D721Med (cell line): Measurements from ENCODE around the gene CTBS.
"Not testable (repeated sequence)": the region's sequence is repeated elsewhere in the genome, so short reads cannot be mapped to it uniquely, and the experiment has no call there.

Experiments
- DNase-seq: peaks from one replicate; pipeline ENCODE4 v3.0.0; 2011; ENCODE audit warnings: low spot score; ENCODE audit not compliant: insufficient read length
- FAIRE-seq: peaks from 2 replicates; lab custom pipeline; 2011; peaks lifted over from hg19 to GRCh38; lab: Jason Lieb, UNC
- CTCF ChIP-seq: IDR thresholded peaks from 2 replicates; pipeline ENCODE4 v1.5.1; 2012; ENCODE audit warnings: mild to moderate bottlenecking, control low read depth; ENCODE audit not compliant: insufficient read depth; ENCODE audit errors: missing control alignments

Gene CTBS

GRCh38 chr1:84538599-84538998, 35.6 kb downstream of the CTBS start:
- no peak for DNase-seq
- no peak for TF ChIP-seq CTCF
- FAIRE-seq = no peak

- FAIRE-seq (no peak), DNase-seq (no peak)
- no peak for TF ChIP-seq CTCF
Observed at GRCh38 chr1:84525779-84526178, 48.5 kb downstream of the CTBS start.

GRCh38 chr1:84524590-84524989, 49.6 kb downstream of the CTBS start:
- no peak for FAIRE-seq
- no peak for DNase-seq
- TF ChIP-seq CTCF = no peak

GRCh38 chr1:84510668-84511067, 63.6 kb downstream of the CTBS start:
- DNase-seq (no peak), FAIRE-seq (no peak)
- no peak for TF ChIP-seq CTCF

GRCh38 chr1:84510165-84510564, 64.1 kb downstream of the CTBS start:
- DNase-seq (no peak), FAIRE-seq (no peak)
- TF ChIP-seq CTCF = no peak

- DNase-seq (no peak), FAIRE-seq (no peak)
- no peak for TF ChIP-seq CTCF
Observed at GRCh38 chr1:84509029-84509428, 65.2 kb downstream of the CTBS start.

- DNase-seq (no peak), FAIRE-seq (no peak)
- TF ChIP-seq CTCF = no peak
Observed at GRCh38 chr1:84508510-84508909, 65.7 kb downstream of the CTBS start.

- FAIRE-seq = not testable (repeated sequence)
Observed at GRCh38 chr1:84507887-84508286, 66.4 kb downstream of the CTBS start.

More at GRCh38 chr1:84507887-84508286, 66.4 kb downstream of the CTBS start:
- not testable (repeated sequence) for DNase-seq
